PC-3 (cell line): Measurements from ENCODE around the gene SULF2. TPM values are rescaled to one million over a fixed set of nuclear protein-coding genes. Genes with fewer than 3 reads are reported as not detected.

Experiments
- ATAC-seq: fragments of 200-7000 bp; cut with Tn5 transposase; 2 replicates; pipeline ENCODE4 v1.9.1; 2020; ENCODE audit warnings: mild to moderate bottlenecking, moderate library complexity
- BruUV-seq: library from RNA; stranded (reverse); fragments of 400-500 nt; replicated peaks from 2 replicates; lab custom pipeline; 2021; lab: Mats Ljungman, UMichigan
- CTCF ChIA-PET: fragments of 300-600 bp; sonication (Branson Sonifier 250); formaldehyde crosslinking; loops from one replicate; lab custom pipeline; 2022; ENCODE audit warnings: antibody characterized with exemption; lab: Charles Lee
- POLR2A ChIA-PET: fragments of 300-600 bp; sonication (Branson Sonifier 250); formaldehyde crosslinking; loops from one replicate; lab custom pipeline; 2022; ENCODE audit warnings: antibody characterized with exemption; ENCODE audit not compliant: unreplicated experiment; lab: Charles Lee
- DNase-seq: peaks from one replicate; pipeline ENCODE4 v3.0.0-alpha.2; 2015
- H2AFZ ChIP-seq: fragments of 300-600 bp; sonication (generic); 2 replicates; pipeline ENCODE4 v1.6.0; 2016; ENCODE audit warnings: antibody characterized with exemption, low read length
- H3F3A ChIP-seq: fragments of 300-600 bp; sonication (generic); one replicate; pipeline ENCODE4 v1.6.0; 2017; ENCODE audit warnings: antibody characterized with exemption, low read length, control low read depth, mild to moderate bottlenecking; ENCODE audit not compliant: unreplicated experiment
- H3K27ac ChIP-seq: fragments of 300-600 bp; sonication (generic); 2 replicates; pipeline ENCODE4 v1.5.1; 2016; ENCODE audit warnings: mild to moderate bottlenecking, low read length
- H3K27me3 ChIP-seq: fragments of 300-600 bp; sonication (generic); 2 replicates; pipeline ENCODE4 v1.6.1; 2016; ENCODE audit warnings: low read length, mixed read lengths
- H3K36me3 ChIP-seq: fragments of 300-600 bp; sonication (generic); 2 replicates; pipeline ENCODE4 v1.6.1; 2016; ENCODE audit warnings: low read depth, mixed run types, low read length, mixed read lengths
- H3K4me1 ChIP-seq: fragments of 300-600 bp; sonication (generic); 2 replicates; pipeline ENCODE4 v1.5.1; 2016; ENCODE audit warnings: low read length; ENCODE audit not compliant: insufficient read depth
- H3K4me2 ChIP-seq: fragments of 300-600 bp; sonication (generic); 2 replicates; pipeline ENCODE4 v1.6.0; 2016; ENCODE audit warnings: low read length
- H3K4me3 ChIP-seq: fragments of 300-600 bp; sonication (generic); 2 replicates; pipeline ENCODE4 v1.5.1; 2016; ENCODE audit warnings: mild to moderate bottlenecking, low read length, mixed read lengths
- H3K79me2 ChIP-seq: fragments of 300-600 bp; sonication (generic); 2 replicates; pipeline ENCODE4 v1.6.1; 2017; ENCODE audit warnings: low read length, mixed read lengths
- H3K9ac ChIP-seq: fragments of 300-600 bp; sonication (generic); 2 replicates; pipeline ENCODE4 v1.6.0; 2016; ENCODE audit warnings: mild to moderate bottlenecking, low read length
- H3K9me2 ChIP-seq: fragments of 300-600 bp; sonication (generic); replicated peaks from 2 replicates; pipeline ENCODE4 v1.6.1; 2016; ENCODE audit warnings: mixed run types, low read length, mixed read lengths
- H3K9me3 ChIP-seq: fragments of 300-600 bp; sonication (generic); 2 replicates; pipeline ENCODE4 v1.6.1; 2016; ENCODE audit warnings: low read length, mixed read lengths
- H4K20me1 ChIP-seq: fragments of 300-600 bp; sonication (generic); 2 replicates; pipeline ENCODE4 v1.6.1; 2016; ENCODE audit warnings: low read length, mixed read lengths
- CTCF ChIP-seq: fragments of 300-600 bp; sonication (generic); conservative IDR thresholded peaks from 2 replicates; pipeline ENCODE4 v1.5.1; 2017; ENCODE audit warnings: antibody characterized with exemption, low read depth, mild to moderate bottlenecking, low read length
- EZH2 ChIP-seq: fragments of 300-600 bp; sonication (generic); IDR thresholded peaks from one replicate; pipeline ENCODE4 v1.6.1; 2017; ENCODE audit warnings: antibody characterized with exemption, mild to moderate bottlenecking, low read length; ENCODE audit not compliant: unreplicated experiment
- EZH2phosphoT487 ChIP-seq: fragments of 300-600 bp; sonication (generic); IDR thresholded peaks from 2 replicates; pipeline ENCODE4 v1.6.1; 2018; ENCODE audit warnings: mild to moderate bottlenecking, antibody characterized with exemption, low read length, borderline replicate concordance
- intact Hi-C: fragments of 100-400 bp; cut with micrococcal nuclease; formaldehyde crosslinking; loops from 2 replicates; pipeline ENCODE4 v1.9.0; 2023
- total RNA-seq: library from RNA; depleted of rRNA; stranded (reverse); fragments of >200 nt; gene quantifications from 2 replicates; pipeline ENCODE4 v1.2.3, GENCODE V29; 2014

The SULF2 gene
- total RNA-seq, 1 experiment from 2014 or later = 340 TPM

GRCh38 chr20:47785854-47786764 lies 828 bp upstream of the SULF2 start:
- ChIA-PET CTCF (interaction anchor here (0.6 to 1.8 kb wide), 9 partner anchors 58 to 835 kb away, joined by 3 to 11 read pairs (median 3); no protein-coding TSS in a partner anchor), POLR2A (interaction anchor here (0.6 to 1.8 kb wide), 4 partner anchors 23 to 572 kb away, joined by 3 to 15 read pairs (median 4); no protein-coding TSS in a partner anchor)
- BruUV-seq = TSS peak; percentile 64
- H3K27ac ChIP-seq = peak overlapping the region; percentile 87
- TF ChIP-seq EZH2phosphoT487 (no peak), CTCF (peak; percentile 96), EZH2 (no peak)
- H3K9me2 ChIP-seq = no peaks in the 10 kb centered on the region
- H3F3A ChIP-seq = peaks cover 11% of the 10 kb centered on the region
- H3K9me3 ChIP-seq = no peaks in the 10 kb centered on the region
- H4K20me1 ChIP-seq = peaks cover 34% of the 10 kb centered on the region
- peak overlapping the region; percentile 52 for H2AFZ ChIP-seq
- peak overlapping the region; percentile 96 for H3K9ac ChIP-seq
- intact Hi-C loops = loop anchor here (1.0 to 10.0 kb wide), 5 partner anchors 141 to 834 kb away; no protein-coding TSS in a partner anchor
- H3K4me3 ChIP-seq = peak overlapping the region; percentile 83
- peaks cover 16% of the 10 kb centered on the region for H3K36me3 ChIP-seq
- no peaks in the 10 kb centered on the region for H3K27me3 ChIP-seq
- ATAC-seq = peak; percentile 35
- H3K4me1 ChIP-seq = peaks cover 66% of the 10 kb centered on the region
- peak overlapping the region; percentile 93 for H3K4me2 ChIP-seq
- DNase-seq = peak; percentile 90
- H3K79me2 ChIP-seq = peaks cover 55% of the 10 kb centered on the region

- Histone ChIP-seq H3K4me3 (peak overlapping the region; percentile 96), H3K4me1 (peaks cover 52% of the 10 kb centered on the region), H3K9ac (peak overlapping the region; percentile 88), H3K79me2 (peaks cover 69% of the 10 kb centered on the region), H3K9me2 (no peaks in the 10 kb centered on the region), H3K36me3 (peaks cover 16% of the 10 kb centered on the region), H3K27me3 (no peaks in the 10 kb centered on the region), H3K9me3 (no peaks in the 10 kb centered on the region), H3F3A (peaks cover 8% of the 10 kb centered on the region), H3K27ac (peak overlapping the region; percentile 57), H2AFZ (0 out of 2 replicates have a peak overlapping the region, but pooled peaks have one; percentile 41), H4K20me1 (peaks cover 37% of the 10 kb centered on the region), H3K4me2 (peak overlapping the region; percentile 94)
- peak; percentile 74 for DNase-seq
- CTCF ChIA-PET = interaction anchor here (0.9 kb wide), 1 partner anchor 836 kb away, joined by 3 read pairs; no protein-coding TSS in a partner anchor
- POLR2A ChIA-PET = no interaction called here
- no TSS peak for BruUV-seq
- TF ChIP-seq CTCF (peak; percentile 49; the same call in 1 of the 2 replicates), EZH2phosphoT487 (no peak), EZH2 (no peak)
- intact Hi-C loops = loop anchor here (5.0 to 10.0 kb wide), 2 partner anchors 143 to 230 kb away; no protein-coding TSS in a partner anchor
- ATAC-seq = peak; percentile 3
Observed at GRCh38 chr20:47784599-47785310, 526 bp downstream of the SULF2 start.
